ENCODE data around the gene CCS. TPM values are rescaled to one million over a fixed set of nuclear protein-coding genes. Genes with fewer than 3 reads are reported as not detected.
"Not testable (repeated sequence)": the region's sequence is repeated elsewhere in the genome, so short reads cannot be mapped to it uniquely, and the experiment has no call there.

CCS gene, protein sequence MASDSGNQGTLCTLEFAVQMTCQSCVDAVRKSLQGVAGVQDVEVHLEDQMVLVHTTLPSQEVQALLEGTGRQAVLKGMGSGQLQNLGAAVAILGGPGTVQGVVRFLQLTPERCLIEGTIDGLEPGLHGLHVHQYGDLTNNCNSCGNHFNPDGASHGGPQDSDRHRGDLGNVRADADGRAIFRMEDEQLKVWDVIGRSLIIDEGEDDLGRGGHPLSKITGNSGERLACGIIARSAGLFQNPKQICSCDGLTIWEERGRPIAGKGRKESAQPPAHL
- total RNA-seq: 10 to 100 TPM; 31.2 to 41.4 TPM

DNA sequence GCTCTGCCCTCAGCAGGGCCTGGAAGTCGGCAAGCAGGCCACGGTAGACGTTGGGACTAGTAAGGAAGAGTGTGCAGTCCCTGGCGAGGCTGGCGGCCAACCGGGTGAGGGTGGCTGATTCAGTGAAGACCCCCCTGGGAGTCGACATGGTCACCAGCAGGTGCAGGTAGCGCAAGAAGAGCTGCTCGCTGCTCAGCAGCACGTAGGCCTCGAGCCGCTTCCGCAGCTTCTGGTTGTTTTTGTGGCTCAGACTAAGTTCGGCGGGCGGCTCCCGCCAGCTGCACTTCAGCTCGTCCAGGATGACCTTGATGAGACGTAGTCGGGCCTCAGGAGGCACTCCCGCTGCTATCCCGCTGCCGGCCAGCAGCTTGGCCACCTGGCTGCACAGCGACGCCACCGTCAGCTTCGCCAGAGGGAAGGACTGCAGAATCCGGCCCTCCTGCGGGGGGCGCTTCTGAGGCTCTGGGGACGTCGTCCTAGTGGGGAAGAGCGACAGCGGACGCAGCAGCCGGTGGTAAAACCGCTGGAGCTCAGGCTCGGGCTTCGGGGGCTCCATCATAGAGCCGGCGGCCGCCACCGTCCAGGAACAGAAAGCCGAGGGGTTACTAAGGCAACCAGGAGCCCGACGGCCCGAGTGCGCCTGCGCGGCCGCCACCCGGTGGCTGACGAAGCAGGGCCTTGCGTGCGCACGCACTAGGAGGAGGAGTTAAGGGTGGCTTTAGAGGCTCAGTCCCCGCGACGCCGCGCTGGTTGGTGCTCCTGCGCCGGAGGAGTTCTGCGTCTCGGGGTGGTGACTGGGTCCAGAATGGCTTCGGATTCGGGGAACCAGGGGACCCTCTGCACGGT lies at the start of gene CCS, which contains the start of gene CCDC87:
Gene CCS (plus strand): TSS at position 729 of the 846 bp plus-strand sequence. CDS start 77 bp downstream, at position 806.
Gene CCDC87 (minus strand): TSS at position 607 of the 846 bp plus-strand sequence. CDS start 48 bp downstream, at position 559.
- Histone ChIP-seq H3K27me3 (no peaks in the 10 kb centered on the region), H3K4me1 (peaks cover 5% of the 10 kb centered on the region), H3K27ac (peak within 1 kb of the TSS; percentile 81), H3K9ac (ENCODE audit: low read depth in 2 of 2, low read length in 2 of 2) (peak within 1 kb of the TSS; percentile 85 to 97), H3K4me3 (peak within 1 kb of the TSS; percentile 65), H3K36me3 (no peaks in the 10 kb centered on the region), H3K9me3 (no peaks in the 10 kb centered on the region)
- TF ChIP-seq, protein P1, sequence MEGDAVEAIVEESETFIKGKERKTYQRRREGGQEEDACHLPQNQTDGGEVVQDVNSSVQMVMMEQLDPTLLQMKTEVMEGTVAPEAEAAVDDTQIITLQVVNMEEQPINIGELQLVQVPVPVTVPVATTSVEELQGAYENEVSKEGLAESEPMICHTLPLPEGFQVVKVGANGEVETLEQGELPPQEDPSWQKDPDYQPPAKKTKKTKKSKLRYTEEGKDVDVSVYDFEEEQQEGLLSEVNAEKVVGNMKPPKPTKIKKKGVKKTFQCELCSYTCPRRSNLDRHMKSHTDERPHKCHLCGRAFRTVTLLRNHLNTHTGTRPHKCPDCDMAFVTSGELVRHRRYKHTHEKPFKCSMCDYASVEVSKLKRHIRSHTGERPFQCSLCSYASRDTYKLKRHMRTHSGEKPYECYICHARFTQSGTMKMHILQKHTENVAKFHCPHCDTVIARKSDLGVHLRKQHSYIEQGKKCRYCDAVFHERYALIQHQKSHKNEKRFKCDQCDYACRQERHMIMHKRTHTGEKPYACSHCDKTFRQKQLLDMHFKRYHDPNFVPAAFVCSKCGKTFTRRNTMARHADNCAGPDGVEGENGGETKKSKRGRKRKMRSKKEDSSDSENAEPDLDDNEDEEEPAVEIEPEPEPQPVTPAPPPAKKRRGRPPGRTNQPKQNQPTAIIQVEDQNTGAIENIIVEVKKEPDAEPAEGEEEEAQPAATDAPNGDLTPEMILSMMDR (IDR thresholded peaks at IDR 0.05): peak; percentile 75
- intact Hi-C loops (cut with DNase I): loop anchor here (10.0 kb wide), 1 partner anchor 242 kb away; no protein-coding TSS in a partner anchor
- peak; percentile 99 for DNase-seq

DNA sequence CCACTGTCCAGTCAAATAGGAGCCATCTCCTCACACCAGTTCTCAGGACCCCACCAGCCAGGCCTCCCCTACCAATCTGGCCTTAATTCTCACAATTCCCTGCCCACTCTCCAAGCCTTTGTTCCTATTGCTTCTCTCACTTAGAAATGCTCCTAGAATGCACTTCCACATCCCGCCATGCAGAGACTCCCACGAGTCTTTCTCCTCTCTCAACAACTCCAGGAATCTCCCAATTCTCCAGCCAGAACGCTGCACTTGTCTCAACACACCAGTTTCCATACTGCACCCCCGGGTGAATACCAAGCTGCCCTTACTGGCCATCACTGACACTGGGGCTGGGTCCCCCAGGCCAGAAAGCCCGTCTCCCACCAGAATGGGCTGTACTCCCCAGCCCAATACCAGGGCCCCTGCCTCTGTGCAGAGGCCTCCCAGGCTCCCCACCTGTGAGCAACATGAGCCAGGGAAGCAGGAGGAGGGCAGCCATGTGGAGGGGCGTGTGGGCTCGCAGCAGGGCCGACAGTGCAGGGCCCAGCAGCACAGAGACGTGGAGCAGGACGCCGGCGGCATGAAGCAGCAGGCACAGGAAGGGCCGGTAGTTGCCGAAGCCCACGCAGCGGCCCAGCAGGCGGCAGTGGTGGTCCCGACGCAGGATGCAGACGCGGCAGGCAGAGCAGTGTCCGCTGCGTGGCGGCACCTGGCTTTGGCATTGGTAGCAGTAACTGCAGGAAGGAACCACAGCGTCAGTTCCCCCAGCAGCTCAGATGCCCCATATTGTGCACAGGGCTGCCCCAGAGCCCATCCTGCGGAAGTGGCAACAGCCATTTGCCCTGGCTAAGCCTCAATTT lies 49.5 kb upstream of the CCS start:
- Histone ChIP-seq H3K9ac (ENCODE audit: low read depth in 2 of 2, low read length in 2 of 2) (peak overlapping the region; percentile 19 to 56), H3K27ac (no peak overlapping the region), H3K27me3 (no peaks in the 10 kb centered on the region), H3K36me3 (no peaks in the 10 kb centered on the region), H3K4me1 (peaks cover 12% of the 10 kb centered on the region), H3K9me3 (no peaks in the 10 kb centered on the region), H3K4me3 (no peak overlapping the region)
- DNase-seq: peak; percentile 35
- intact Hi-C loops (cut with DNase I): no loop called here
- TF ChIP-seq, protein P1 (IDR thresholded peaks at IDR 0.05): no peak

DNA sequence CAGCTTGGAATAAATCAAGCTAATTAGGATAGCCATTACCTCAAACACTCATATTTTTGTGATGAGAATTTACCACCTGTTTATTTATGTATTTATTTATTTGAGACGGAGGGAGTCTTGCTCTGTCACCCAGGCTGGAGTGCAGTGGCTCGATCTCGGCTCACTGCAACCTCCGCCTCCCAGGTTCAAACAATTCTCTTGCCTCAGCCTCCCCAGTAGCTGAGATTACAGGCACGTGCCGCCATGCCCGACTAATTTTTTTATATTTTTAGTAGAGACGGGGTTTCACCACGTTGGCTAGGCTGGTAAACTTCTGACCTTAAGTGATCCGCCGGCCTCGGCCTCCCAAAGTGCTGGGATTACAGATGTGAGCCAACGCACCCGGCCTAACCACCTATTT lies 48.0 kb upstream of the CCS start:
- intact Hi-C loops (cut with DNase I); H3K36me3 ChIP-seq; H3K27ac ChIP-seq; H3K27me3 ChIP-seq; H3K9me3 ChIP-seq; DNase-seq: not testable (repeated sequence)
- peaks cover 12% of the 10 kb centered on the region for H3K4me1 ChIP-seq
- peak overlapping the region in 1 of 2 donors; percentile 76 for H3K9ac ChIP-seq (ENCODE audit: low read depth in 2 of 2, low read length in 2 of 2)
- peak overlapping the region; percentile 88 for H3K4me3 ChIP-seq

DNA sequence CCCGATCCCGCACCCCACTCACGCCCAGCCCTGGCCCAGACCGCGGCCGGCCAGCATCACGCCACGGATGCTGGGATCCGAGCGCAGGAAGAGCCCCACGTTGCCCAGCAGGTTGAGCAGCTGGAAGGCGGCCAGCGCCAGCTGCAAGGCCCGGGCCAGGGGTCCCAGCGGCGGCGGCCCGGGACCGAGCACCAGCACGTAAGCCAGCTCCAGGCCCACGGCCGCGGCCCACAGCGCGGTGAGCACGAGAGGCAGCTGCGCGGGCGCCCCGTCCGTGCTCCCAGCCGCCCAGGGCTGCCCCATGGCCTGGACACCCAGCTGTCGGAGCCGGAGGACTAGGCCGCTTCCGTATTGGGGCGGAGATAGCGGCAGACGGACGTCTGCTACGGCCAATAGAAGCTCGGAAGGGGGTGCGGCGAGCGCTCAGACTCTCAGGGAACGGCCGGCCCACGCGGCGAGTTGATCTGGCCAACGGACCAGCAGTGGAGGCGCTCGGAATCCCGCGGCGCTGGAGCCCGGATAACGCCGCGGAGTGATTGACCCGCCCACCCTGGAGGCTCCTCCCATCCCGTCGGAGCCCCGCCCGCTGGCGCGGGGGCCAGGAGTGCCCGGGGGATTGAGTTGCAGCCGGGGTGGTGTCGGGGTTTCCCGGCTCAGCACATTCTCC lies 47.2 kb upstream of the CCS start, which contains the start of gene ZDHHC24:
Gene ZDHHC24 (minus strand): TSS at position 348 of the 667 bp plus-strand sequence. CDS start 45 bp downstream, at position 303.
- Histone ChIP-seq H3K36me3 (no peaks in the 10 kb centered on the region), H3K4me3 (peak within 1 kb of the TSS; percentile 88), H3K9me3 (no peaks in the 10 kb centered on the region), H3K4me1 (peaks cover 12% of the 10 kb centered on the region), H3K27me3 (no peaks in the 10 kb centered on the region), H3K27ac (peak within 1 kb of the TSS; percentile 70), H3K9ac (ENCODE audit: low read depth in 2 of 2, low read length in 2 of 2) (peak within 1 kb of the TSS; percentile 76 to 95)
- intact Hi-C loops (cut with DNase I): no loop called here
- peak; percentile 97 for DNase-seq
- TF ChIP-seq, protein P1 (IDR thresholded peaks at IDR 0.05): no peak

DNA sequence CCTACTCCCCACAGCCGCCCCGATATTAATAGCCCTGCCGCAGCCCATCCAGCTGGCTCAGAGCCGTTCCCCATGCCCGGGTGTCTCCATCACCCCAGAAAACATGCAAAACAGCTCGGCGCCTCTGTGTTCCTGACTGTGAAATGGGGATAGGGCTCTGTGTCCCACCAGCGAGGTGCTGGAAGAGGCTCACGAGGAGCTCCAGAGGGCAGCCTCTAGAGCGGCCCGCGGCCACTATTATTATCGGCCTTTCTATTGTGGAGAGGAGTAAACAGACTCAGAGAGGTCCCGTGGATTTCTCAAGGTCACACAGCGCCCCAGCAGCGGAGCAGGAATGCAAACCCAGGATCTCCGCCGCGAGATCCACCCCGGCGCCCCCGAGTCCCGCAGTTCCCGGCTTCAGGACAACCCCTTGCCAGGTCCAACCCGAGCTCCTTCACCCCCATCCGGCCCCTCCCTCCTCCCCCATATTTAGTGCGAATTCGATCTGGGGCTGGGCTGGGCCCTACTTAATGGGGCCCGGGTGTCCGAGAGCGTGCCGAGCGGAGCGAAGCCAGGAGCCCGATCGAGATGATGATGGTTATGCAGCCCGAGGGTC lies 46.5 kb upstream of the CCS start, which contains the start of gene ACTN3:
Gene ACTN3 (plus strand): TSS at position 536 of the 598 bp plus-strand sequence. CDS start 35 bp downstream, at position 571.
- Histone ChIP-seq H3K4me1 (peaks cover 12% of the 10 kb centered on the region), H3K4me3 (peak within 1 kb of the TSS; percentile 88), H3K9me3 (no peaks in the 10 kb centered on the region), H3K27me3 (no peaks in the 10 kb centered on the region), H3K36me3 (no peaks in the 10 kb centered on the region), H3K9ac (ENCODE audit: low read depth in 2 of 2, low read length in 2 of 2) (peak within 1 kb of the TSS; percentile 76 to 95), H3K27ac (peak within 1 kb of the TSS; percentile 70)
- peak; percentile 33 for DNase-seq
- TF ChIP-seq, protein P1 (IDR thresholded peaks at IDR 0.05): no peak
- intact Hi-C loops (cut with DNase I): no loop called here
